Pons (tissue), 1 donor: ENCODE results near the gene NOL4L.

Source experiments
- DNase-seq: peaks from one replicate; pipeline ENCODE4 v3.0.0-alpha.2; 2016; ENCODE audit warnings: low spot score

Gene NOL4L

GRCh38 chr20:32585011-32585585 lies at the start of gene NOL4L:
TSS of gene NOL4L (minus strand) at chr20:32585333. CDS start at chr20:32584890, 443 bp downstream.
- no peak for DNase-seq

- no peak for DNase-seq
Measured at GRCh38 chr20:32634041-32634805, 49.1 kb upstream of the NOL4L start.

GRCh38 chr20:32632461-32633354 lies 47.6 kb upstream of the NOL4L start:
- no peak for DNase-seq

GRCh38 chr20:32631933-32632460 lies 46.9 kb upstream of the NOL4L start:
- no peak for DNase-seq

GRCh38 chr20:32629813-32630212 lies 44.7 kb upstream of the NOL4L start:
- DNase-seq, result no peak

GRCh38 chr20:32628960-32629530 lies 43.9 kb upstream of the NOL4L start:
- no peak for DNase-seq

GRCh38 chr20:32626859-32627636 lies 41.9 kb upstream of the NOL4L start:
- DNase-seq, result peak; percentile 61

GRCh38 chr20:32626407-32626806 lies 41.3 kb upstream of the NOL4L start:
- DNase-seq, result no peak

GRCh38 chr20:32625996-32626395 lies 40.9 kb upstream of the NOL4L start:
- DNase-seq, result no peak

- no peak for DNase-seq
Measured at GRCh38 chr20:32624687-32625345, 39.7 kb upstream of the NOL4L start.

- DNase-seq, result no peak
Measured at GRCh38 chr20:32623667-32624157, 38.6 kb upstream of the NOL4L start.

- no peak for DNase-seq
Measured at GRCh38 chr20:32622585-32623468, 37.7 kb upstream of the NOL4L start.

GRCh38 chr20:32621891-32622584 lies 36.9 kb upstream of the NOL4L start:
- DNase-seq, result no peak

GRCh38 chr20:32621071-32621890 lies 36.1 kb upstream of the NOL4L start:
- DNase-seq, result no peak

- no peak for DNase-seq
Measured at GRCh38 chr20:32619586-32619985, 34.5 kb upstream of the NOL4L start.

- no peak for DNase-seq
Measured at GRCh38 chr20:32614772-32615171, 29.6 kb upstream of the NOL4L start.

- DNase-seq, result no peak
Measured at GRCh38 chr20:32614303-32614702, 29.2 kb upstream of the NOL4L start.
